Umbilical cord (tissue), 2 donors: ENCODE data around the gene PUM2. TPM values are rescaled to one million over a fixed set of nuclear protein-coding genes. Genes with fewer than 3 reads are reported as not detected.

ENCODE experiments used
- DNase-seq: peaks from one replicate; pipeline ENCODE4 v3.0.0-alpha.2; 2015; ENCODE audit warnings: low spot score
- total RNA-seq: library from RNA; depleted of rRNA; stranded (reverse); fragments of >200 nt; gene quantifications from one replicate; pipeline ENCODE4 v1.2.3, GENCODE V29; 2014; ENCODE audit warnings: low replicate concordance; ENCODE audit not compliant: insufficient read depth

PUM2 gene
- total RNA-seq, 1 donor from 2014 or later = 61.2 TPM

DNA sequence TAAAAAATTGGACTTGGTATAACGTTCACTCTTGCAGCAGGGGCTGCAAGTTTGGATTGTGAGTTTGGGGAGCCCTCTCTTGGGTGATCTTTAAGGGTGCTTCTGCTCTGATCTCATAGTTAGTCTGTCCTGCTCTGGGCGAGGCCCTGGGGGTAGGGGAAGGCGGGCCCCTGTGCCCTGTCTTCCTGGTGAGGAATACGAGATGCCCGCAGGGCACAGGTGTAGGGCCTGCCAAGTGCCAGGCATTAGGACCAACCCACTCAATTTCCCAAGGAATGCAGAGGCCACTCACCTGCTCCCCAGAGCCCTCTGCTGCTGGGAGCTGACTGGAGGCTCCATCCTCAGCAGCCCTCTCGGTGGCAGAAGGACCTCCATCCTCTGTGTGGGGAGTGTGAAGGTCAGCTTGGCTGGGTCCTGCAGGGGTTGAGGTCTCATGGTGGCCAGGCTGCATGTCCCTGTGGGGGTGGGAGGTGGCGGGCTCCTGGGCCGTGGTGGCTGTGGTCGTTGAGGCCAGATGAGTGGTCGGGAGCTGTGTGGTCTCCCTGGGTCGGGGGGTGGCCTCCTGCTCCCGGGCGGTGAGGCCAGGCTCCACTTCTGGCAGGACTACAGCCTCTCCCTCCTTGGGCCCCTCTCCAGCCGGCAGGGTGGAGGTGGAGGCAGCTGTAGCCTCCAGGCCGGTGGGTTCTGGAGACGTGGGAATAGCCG, 147.0 kb downstream of the PUM2 start:
- DNase-seq = no peak

GRCh38 chr2:20203072-20203471, 147.6 kb downstream of the PUM2 start:
- DNase-seq = no peak

GRCh38 chr2:20201671-20202070, 149.0 kb downstream of the PUM2 start:
- no peak for DNase-seq

- no peak for DNase-seq
Observed at GRCh38 chr2:20200697-20201555, 149.7 kb downstream of the PUM2 start.

- no peak for DNase-seq
Observed at GRCh38 chr2:20199633-20200270, 150.9 kb downstream of the PUM2 start.

- DNase-seq = no peak
Observed at GRCh38 chr2:20198796-20199632, 151.6 kb downstream of the PUM2 start.

Other genes with a start within 250 kb of the PUM2 start
- 55.4 TPM for gene SDC1, start 125.7 kb downstream of the PUM2 start, total RNA-seq
- gene RHOB, start 96.2 kb upstream of the PUM2 start, total RNA-seq = 449 TPM